ENCODE results near the gene ZNF17. TPM values are rescaled to one million over a fixed set of nuclear protein-coding genes. Genes with fewer than 3 reads are reported as not detected.

Gene ZNF17
- total RNA-seq, 1 donor from 2014 or later, result 13.6 TPM

GRCh38 chr19:57419439-57419838 is 8.5 kb downstream of the ZNF17 start:
- intact Hi-C loops (cut with micrococcal nuclease), result no loop called here

- intact Hi-C loops (cut with micrococcal nuclease), result no loop called here
Observed at GRCh38 chr19:57421037-57421436, 10.1 kb downstream of the ZNF17 start.

- intact Hi-C loops (cut with micrococcal nuclease), result loop anchor here (1.0 to 10.0 kb wide), 33 partner anchors 23 to 1780 kb away; partner anchors contain the start of genes ERVK3-1, RPS5, TRAPPC2B and U2AF2
Observed at GRCh38 chr19:57434386-57435061, 23.6 kb downstream of the ZNF17 start.

GRCh38 chr19:57435062-57435978 is 24.4 kb downstream of the ZNF17 start, which contains the start of gene ZNF749:
ZNF749 (plus strand) TSS chr19:57435325; CDS start chr19:57435579, 254 bp downstream.
- intact Hi-C loops (cut with micrococcal nuclease), result loop anchor here (1.0 to 10.0 kb wide), 33 partner anchors 24 to 1781 kb away; partner anchors contain the start of genes ERVK3-1, RPS5, TRAPPC2B and U2AF2

GRCh38 chr19:57436417-57436816 is 25.5 kb downstream of the ZNF17 start:
- intact Hi-C loops (cut with micrococcal nuclease), result loop anchor here (10.0 kb wide), 1 partner anchor 842 kb away; the partner anchor contains the start of gene ZNF71

- intact Hi-C loops (cut with micrococcal nuclease), result loop anchor here (10.0 kb wide), 1 partner anchor 843 kb away; the partner anchor contains the start of gene ZNF71
Observed at GRCh38 chr19:57437931-57438330, 27.0 kb downstream of the ZNF17 start.

- intact Hi-C loops (cut with micrococcal nuclease), result loop anchor here (1.0 to 10.0 kb wide), 2 partner anchors 89 to 844 kb away; partner anchors contain the start of gene ZNF71
Observed at GRCh38 chr19:57438925-57439324, 28.0 kb downstream of the ZNF17 start.

GRCh38 chr19:57441979-57442752 is 31.2 kb downstream of the ZNF17 start:
- intact Hi-C loops (cut with micrococcal nuclease), result no loop called here

GRCh38 chr19:57443121-57443696 is 32.2 kb downstream of the ZNF17 start:
- intact Hi-C loops (cut with micrococcal nuclease), result no loop called here

- intact Hi-C loops (cut with micrococcal nuclease), result no loop called here
Observed at GRCh38 chr19:57452307-57452706, 41.3 kb downstream of the ZNF17 start.

GRCh38 chr19:57465680-57466381 is 54.9 kb downstream of the ZNF17 start:
- intact Hi-C loops (cut with micrococcal nuclease), result loop anchor here (1.0 kb wide), 3 partner anchors 437 to 1053 kb away; partner anchors contain the start of gene ZBTB45

GRCh38 chr19:57466489-57466888 is 55.5 kb downstream of the ZNF17 start:
- intact Hi-C loops (cut with micrococcal nuclease), result no loop called here

Other genes with a start within 250 kb of the ZNF17 start
- gene DUXA, start 243.7 kb upstream of the ZNF17 start, total RNA-seq, result not detected in 2 replicates
- 28.5 and 33.6 TPM in 2 replicates for gene ZNF264, start 219.7 kb upstream of the ZNF17 start, total RNA-seq
- gene AURKC, start 180.1 kb upstream of the ZNF17 start, total RNA-seq, result 0.32 and 0.42 TPM in 2 replicates
- 9.4 and 10.9 TPM in 2 replicates for gene ZNF805, start 170.5 kb upstream of the ZNF17 start, total RNA-seq
- 42.0 and 44.9 TPM in 2 replicates for gene ZNF460, start 130.7 kb upstream of the ZNF17 start, total RNA-seq
- gene ZNF543, start 90.7 kb upstream of the ZNF17 start, total RNA-seq, result 7.8 and 8.5 TPM in 2 replicates
- 8.5 and 9.7 TPM in 2 replicates for gene ZNF304, start 59.9 kb upstream of the ZNF17 start, total RNA-seq
- gene TRAPPC2B, start 47.6 kb upstream of the ZNF17 start, total RNA-seq, result 6.4 and 6.8 TPM in 2 replicates
- gene ZNF547, start 47.6 kb upstream of the ZNF17 start, total RNA-seq, result 2.0 and 3.9 TPM in 2 replicates
- 23.7 and 24.5 TPM in 2 replicates for gene ZNF548, start 21.3 kb upstream of the ZNF17 start, total RNA-seq
- gene ZNF749, start 24.2 kb downstream of the ZNF17 start, total RNA-seq, result 13.1 and 13.6 TPM in 2 replicates
- gene VN1R1, start 46.0 kb downstream of the ZNF17 start, total RNA-seq, result 0.17 and 0.20 TPM in 2 replicates
- gene ZNF772, start 66.4 kb downstream of the ZNF17 start, total RNA-seq, result 3.3 and 4.5 TPM in 2 replicates
- 8.0 and 10.0 TPM in 2 replicates for gene ZNF419, start 76.6 kb downstream of the ZNF17 start, total RNA-seq
- 9.6 and 10.0 TPM in 2 replicates for gene ZNF773, start 88.8 kb downstream of the ZNF17 start, total RNA-seq
- 6.1 and 7.8 TPM in 2 replicates for gene ZNF549, start 116.2 kb downstream of the ZNF17 start, total RNA-seq
- gene ZNF550, start 148.7 kb downstream of the ZNF17 start, total RNA-seq, result 7.7 and 9.3 TPM in 2 replicates
- 6.1 and 6.4 TPM in 2 replicates for gene ZNF416, start 167.8 kb downstream of the ZNF17 start, total RNA-seq
- gene ZIK1, start 173.0 kb downstream of the ZNF17 start, total RNA-seq, result 5.5 and 7.0 TPM in 2 replicates
- 6.6 and 6.8 TPM in 2 replicates for gene ZNF530, start 188.7 kb downstream of the ZNF17 start, total RNA-seq
- gene ZNF134, start 203.1 kb downstream of the ZNF17 start, total RNA-seq, result 13.9 and 18.5 TPM in 2 replicates
- 14.4 and 15.4 TPM in 2 replicates for gene ZNF211, start 222.0 kb downstream of the ZNF17 start, total RNA-seq